Tibial nerve (tissue), 4 donors: Measurements from ENCODE around the gene IP6K2.

Source experiments
- CTCF ChIP-seq, 5 experiments: fragments of 200-600 bp in 3 of 5; fragments of 450-650 bp in 2 of 5; sonication (generic) in 3 of 5; IDR thresholded peaks; one replicate each; pipeline ENCODE4 v1.5.1; 2016 to 2019; ENCODE audit warnings: antibody characterized with exemption in 5 of 5, mild to moderate bottlenecking in 3 of 5, moderate library complexity in 2 of 5
- EP300 ChIP-seq, 2 donors: sonication (generic); formaldehyde crosslinking; IDR thresholded peaks; one replicate each; pipeline ENCODE4 v1.6.1; 2017; ENCODE audit warnings: antibody characterized with exemption in 2 of 2, mild to moderate bottlenecking in 1 of 2
- POLR2A ChIP-seq, 2 donors: fragments of 450-650 bp; IDR thresholded peaks; one replicate each; pipeline ENCODE4 v1.6.1; 2017; ENCODE audit warnings: antibody characterized with exemption in 2 of 2, mild to moderate bottlenecking in 2 of 2, moderate library complexity in 2 of 2

- no peak for TF ChIP-seq POLR2A (IDR thresholded peaks at IDR 0.05)
- no peak for TF ChIP-seq CTCF (IDR thresholded peaks at IDR 0.05)
- no peak for TF ChIP-seq EP300 (IDR thresholded peaks at IDR 0.05)
Measured at GRCh38 chr3:48738144-48738536, 21.1 kb upstream of the IP6K2 start.
